GM21447 (cell line): Measurements from ENCODE around the gene OR51Q1.

Experiments
- ATAC-seq: cut with Tn5 transposase; IDR thresholded peaks from one replicate; pipeline ENCODE4 v1.9.1; 2021; ENCODE audit not compliant: unreplicated experiment

Gene OR51Q1, protein sequence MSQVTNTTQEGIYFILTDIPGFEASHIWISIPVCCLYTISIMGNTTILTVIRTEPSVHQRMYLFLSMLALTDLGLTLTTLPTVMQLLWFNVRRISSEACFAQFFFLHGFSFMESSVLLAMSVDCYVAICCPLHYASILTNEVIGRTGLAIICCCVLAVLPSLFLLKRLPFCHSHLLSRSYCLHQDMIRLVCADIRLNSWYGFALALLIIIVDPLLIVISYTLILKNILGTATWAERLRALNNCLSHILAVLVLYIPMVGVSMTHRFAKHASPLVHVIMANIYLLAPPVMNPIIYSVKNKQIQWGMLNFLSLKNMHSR

DNA sequence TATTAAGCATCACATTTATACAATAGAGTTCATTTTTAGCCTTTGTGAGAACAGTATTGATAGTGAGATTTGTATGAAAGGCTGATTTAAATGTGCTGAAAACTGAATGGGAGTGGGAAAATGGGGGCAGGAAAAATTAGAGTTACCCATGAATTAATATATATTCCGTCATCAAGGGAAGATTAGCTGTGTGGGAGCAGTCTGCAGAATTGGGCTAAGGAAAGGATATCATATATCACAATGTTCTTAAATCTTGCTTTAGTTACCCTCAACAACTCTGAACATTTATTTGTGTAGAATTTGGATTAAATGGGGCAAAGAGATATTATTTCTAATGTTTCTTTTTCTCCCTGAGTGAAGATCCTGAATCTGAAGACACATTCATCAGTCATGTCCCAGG, at the start of gene OR51Q1:
Gene OR51Q1 (plus strand): TSS at position 301 of the 400 bp plus-strand sequence. CDS start 90 bp downstream, at position 391.
- no peak for ATAC-seq

DNA sequence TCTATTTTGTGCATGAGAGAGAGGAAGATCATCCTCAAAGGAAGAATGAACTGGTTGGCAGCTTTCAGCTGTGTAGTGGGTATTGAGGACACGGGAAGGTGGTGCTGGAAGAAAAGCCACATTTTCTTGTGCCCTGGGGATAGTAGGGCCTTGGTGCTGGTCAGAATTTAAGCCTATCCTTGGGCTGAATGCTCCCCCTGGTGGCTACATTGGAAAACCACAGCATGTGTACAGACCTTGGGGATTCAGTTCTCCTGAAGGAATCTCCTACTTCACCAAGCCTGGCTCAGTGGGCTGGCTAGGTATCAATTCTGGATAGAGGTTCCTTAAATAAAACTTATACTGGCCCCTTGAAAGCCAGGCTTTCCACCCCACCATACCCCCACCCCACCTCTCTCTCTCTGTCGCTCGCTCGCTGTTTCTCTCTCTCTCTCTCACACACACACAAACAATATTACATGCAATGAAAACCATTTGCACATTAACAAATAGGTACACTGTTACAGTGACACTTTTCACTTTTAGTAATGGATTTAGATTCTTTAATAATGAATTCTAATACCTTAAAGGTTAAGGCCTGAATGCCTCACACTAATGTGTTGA, 41.1 kb upstream of the OR51Q1 start:
- peak; percentile 82 for ATAC-seq

DNA sequence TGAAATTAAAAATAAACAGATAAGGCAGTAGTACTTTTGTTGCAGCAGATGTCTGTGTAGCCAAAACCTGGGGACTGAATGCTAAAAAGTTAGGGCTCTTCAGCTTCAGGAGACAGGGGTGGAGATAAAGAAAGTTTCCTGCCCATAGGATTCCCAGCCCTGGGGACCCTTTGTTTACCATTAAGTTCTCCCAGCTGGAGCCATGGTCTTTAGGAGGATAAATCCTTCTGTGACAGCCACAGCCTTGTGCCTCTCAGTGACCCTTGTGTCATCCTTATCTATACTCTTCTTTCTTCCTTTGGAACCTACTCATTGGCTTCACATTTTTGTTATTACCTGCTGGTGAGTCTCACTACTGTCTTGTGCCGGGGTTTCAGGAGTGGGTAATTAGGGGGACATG, 38.3 kb upstream of the OR51Q1 start, which contains the start of gene OR51M1:
Gene OR51M1 (plus strand): TSS at position 237 of the 400 bp plus-strand sequence. CDS start 5,587 bp downstream, outside the sequence.
- no peak for ATAC-seq

DNA sequence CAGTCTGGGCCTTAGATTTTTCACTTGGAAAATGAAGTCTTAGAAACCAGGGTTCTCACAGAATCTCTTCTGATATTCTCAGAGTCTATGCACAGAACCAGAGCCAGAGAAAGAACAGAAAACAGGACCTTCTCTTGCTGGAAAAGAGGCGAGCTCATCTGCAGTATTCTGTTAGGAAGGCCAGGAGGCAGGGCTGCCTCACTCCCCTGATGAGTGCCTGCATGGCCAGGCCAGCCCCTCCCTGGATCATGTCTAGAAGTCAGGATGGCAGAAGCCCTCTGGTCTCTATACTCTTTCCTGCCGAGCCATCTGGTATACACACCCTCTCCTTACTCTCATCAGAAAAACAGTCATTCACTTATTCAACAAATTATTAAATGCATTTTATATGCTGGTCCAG, 37.6 kb upstream of the OR51Q1 start:
- ATAC-seq, result no peak

DNA sequence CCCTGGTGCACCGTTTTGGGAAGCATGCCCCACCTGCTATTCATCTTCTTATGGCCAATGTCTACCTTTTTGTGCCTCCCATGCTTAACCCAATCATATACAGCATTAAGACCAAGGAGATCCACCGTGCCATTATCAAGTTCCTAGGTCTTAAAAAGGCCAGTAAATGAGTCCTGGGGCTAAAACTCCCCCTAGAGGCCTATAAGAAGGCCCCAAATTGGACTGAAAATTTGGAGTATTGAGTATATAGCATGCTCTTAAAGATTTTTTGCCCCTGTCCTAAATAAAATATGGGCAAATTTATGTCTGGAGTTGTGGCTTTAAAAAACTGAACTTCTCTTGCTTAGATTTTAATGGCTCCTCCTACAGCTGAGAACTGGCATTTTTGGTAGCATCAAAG, 31.7 kb upstream of the OR51Q1 start:
- no peak for ATAC-seq

DNA sequence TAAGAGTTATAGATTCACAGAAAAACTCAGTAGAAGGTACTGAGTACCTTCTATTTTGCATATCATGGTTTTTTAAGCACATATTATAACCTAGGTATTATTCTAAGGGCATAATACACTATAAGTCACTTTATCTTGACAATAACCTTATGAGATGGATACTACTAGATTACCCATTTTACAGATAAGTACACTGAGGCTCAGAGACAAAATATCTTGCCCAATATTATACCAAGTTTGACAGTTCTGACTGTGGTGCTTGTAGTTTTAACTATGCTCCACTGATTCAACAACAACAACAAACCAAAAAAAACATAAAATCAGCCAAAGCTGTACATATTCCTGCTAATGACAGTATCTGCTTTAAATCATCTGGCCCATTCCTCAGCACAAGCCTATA, 27.8 kb upstream of the OR51Q1 start:
- ATAC-seq, result no peak

DNA sequence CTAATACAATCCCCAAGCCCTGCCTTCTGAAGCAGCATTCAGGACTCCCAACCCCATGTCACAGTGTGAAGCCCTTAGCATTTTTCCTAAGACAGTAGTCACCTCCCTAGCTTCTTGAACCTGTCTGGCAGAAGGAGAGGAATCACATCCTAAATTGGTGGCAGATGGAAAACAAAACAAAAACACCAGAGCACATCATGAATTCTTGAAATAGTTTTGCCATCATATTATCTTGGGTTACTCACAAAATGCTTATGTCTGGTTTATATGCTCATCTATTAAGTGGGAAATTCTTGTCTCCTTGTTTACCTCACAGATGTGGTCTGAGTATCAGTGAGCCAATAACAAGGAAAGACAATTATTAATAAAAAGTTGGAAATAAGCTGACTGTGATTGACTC, 23.0 kb upstream of the OR51Q1 start:
- no peak for ATAC-seq

DNA sequence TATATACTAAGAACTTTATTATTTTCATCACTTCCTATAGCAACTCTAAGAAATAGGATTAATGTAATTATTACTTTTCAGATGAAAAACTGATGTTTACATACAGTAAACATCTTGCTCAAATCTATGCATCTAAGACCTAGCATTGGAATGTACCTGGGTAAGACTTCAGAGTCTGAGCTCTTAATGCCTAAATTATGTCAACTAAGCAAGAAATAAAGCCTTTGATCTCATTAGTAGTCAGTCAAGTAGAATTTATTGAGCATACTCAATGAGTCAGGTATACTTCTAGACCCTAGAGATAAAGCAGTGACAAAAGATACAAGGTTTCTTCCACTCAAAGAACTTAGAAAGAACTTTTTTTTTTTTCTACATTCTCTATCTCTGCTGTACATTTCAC, 16.7 kb upstream of the OR51Q1 start:
- ATAC-seq, result no peak

DNA sequence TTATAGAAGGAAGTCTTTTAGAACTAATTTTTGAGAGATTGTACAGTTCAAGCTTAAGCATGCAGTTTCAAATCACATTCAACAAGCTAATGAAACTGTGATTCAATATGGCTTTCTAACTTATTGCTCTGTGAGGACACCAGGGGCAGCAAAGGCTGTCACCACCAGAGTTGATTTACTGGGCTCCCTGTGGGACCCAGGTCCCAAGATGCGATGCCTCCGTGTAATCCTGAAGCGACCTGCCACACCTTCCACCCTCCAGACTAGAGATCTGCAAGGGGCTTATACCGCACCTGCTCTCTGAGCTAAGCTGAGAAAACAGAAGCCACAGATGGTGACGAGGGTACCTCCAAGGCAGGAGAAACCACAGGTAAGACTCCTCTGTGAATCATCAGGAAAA, 918 bp upstream of the OR51Q1 start:
- no peak for ATAC-seq

DNA sequence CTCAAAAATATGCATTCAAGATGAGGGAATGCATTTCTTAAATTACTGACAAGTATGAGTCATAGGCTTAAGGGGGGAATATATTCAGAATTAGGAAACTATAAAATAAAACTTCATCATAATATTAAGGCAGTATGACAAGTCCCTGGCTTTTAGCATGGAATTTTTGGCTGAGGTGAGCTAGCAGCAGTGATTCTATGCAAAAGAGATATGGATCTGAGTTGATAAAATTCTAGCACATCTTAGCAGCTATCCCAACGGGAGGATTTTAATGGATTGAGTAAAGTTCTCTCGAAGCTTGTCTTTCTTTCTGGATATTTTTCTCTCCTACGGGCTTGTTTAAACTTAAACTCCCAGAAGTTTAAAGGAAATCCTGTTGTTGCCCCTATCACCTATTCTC, 1.2 kb downstream of the OR51Q1 start:
- ATAC-seq, result no peak

DNA sequence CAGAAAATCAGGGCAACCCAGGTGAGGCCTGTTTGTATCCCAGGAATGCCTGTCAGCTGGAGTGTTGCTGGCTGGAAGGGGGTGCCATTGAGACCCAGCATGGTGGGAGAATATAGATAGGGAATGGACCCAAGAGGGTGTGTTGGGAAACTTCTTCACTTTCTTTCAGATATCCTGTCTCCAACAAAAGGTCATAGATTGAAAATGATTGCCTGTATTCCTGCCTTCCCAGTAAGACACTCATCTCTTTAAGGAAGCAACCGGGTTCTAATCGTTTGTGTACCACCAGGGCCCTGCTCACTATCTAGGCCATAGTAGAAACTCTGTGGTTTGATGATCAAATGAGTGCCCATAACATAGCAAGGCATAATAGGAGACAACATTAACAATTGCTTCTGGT, 19.5 kb downstream of the OR51Q1 start, which contains the start of gene OR51I1:
Gene OR51I1 (minus strand): TSS at position 101 of the 400 bp plus-strand sequence. CDS start 0 bp downstream, at position 101.
- no peak for ATAC-seq

DNA sequence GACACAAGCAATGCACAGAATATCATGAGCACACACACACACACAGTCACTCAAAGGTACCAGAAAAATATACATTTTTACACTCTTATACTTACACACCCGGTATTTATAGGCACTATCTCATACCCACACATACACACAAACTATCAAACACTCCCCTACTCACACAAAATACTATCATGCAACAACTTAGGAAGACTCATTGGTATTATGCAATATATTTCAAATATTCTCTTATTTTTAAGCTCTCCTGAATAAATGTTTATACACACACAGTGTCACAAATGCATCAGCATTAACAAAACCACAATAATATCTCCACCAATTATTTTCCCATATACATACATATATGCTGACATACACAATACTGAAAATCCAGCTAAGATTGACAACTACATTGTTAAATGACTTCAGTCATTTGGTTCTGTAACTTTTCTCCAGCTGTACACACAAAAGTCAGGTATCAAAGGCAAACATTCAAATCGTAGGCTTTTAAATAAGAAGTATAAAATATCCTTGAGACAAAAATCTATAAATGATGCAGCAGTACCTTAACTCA, 22.0 kb downstream of the OR51Q1 start:
- no peak for ATAC-seq

DNA sequence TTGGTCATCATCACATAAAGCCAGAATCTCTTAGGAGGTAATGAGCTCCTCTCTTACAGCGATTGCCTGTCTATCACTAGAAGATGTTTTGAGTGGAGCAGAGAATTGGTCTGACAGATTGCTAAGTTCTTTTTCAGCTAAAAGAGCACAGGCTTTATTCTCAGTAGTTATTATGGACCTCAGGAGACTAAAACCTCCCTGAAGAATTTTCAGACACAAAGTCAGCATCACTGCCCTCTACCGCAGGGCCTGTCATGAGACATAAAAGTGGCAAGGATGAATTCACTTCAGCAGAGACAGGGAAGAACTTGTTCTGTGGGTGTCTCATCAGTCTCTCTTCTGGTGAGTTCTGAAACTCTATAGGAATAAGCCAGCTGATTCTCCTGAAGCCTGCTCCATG, 27.1 kb downstream of the OR51Q1 start, which contains the start of gene OR51I2:
Gene OR51I2 (plus strand): TSS at position 301 of the 400 bp plus-strand sequence. CDS start 4,166 bp downstream, outside the sequence.
- ATAC-seq, result no peak

DNA sequence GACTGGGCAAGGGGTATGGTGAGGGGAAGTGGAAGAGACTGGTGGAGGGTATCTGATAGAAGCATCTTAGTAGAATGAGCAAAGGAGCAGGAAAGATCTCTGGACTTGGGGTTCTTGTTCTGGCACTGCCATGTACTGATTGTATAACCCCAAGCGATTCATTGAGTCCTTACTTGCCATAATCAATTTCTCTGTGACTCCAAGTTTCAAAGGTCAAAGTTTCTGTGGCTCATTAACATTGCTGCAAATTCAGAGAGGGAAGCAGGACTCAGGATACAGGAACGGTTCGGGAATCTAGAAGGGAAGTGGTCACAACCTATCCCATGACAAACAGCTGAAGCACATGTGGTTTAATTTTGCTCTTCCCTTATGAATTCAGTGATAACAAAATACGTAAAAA, 27.5 kb downstream of the OR51Q1 start:
- no peak for ATAC-seq

DNA sequence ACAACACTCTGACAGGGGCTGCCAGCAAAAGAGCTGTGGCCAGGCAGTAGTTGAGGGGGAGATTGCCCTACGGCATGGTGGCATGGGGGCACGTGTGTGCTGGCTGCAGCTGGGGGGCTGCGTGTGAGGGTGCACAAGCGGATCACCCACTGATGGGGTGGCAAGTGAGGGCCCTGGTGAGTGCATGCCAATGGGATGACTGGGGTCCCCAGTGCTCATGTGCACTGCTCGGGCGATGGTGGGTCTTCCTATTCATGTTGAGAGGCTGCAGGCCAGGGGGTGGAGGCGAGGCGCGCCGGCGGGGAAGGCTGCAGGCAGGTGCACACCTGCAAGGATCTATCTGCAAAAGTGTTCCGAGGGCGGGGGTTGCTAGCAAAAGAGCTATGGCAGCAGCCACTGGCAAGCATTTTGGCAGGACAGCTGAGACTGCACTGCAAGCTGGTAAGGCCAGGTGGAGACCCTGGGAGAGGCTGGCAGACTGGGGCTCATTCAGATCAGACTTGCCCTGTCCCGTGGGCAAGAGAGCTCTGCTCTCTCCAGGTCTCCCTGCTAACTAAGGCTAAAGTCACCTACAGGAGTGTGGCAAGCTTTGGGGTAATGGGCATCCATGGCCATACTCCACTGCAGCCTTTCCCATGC, 39.2 kb downstream of the OR51Q1 start:
- no peak for ATAC-seq

DNA sequence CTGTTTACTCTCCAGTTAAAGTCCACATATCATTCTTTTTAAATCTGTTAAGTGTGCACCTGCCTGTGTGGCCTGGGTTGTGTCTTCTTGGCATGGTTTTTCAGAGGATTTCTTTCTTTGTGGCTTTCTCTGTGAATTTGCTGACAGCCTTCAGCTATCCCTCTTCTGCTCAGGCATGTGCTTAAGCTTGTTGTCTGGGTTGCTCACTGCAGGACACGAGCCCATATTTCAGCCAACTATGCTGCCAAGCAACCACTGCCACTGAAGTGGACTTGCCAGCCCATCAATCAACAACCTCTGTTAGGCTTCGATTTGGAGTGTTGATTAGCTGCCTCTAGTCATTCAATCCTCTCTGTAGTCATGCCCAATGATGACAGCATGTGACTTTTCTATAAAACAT, 45.6 kb downstream of the OR51Q1 start:
- no peak for ATAC-seq
